ENCODE results near the gene GNMT.

GNMT gene

DNA sequence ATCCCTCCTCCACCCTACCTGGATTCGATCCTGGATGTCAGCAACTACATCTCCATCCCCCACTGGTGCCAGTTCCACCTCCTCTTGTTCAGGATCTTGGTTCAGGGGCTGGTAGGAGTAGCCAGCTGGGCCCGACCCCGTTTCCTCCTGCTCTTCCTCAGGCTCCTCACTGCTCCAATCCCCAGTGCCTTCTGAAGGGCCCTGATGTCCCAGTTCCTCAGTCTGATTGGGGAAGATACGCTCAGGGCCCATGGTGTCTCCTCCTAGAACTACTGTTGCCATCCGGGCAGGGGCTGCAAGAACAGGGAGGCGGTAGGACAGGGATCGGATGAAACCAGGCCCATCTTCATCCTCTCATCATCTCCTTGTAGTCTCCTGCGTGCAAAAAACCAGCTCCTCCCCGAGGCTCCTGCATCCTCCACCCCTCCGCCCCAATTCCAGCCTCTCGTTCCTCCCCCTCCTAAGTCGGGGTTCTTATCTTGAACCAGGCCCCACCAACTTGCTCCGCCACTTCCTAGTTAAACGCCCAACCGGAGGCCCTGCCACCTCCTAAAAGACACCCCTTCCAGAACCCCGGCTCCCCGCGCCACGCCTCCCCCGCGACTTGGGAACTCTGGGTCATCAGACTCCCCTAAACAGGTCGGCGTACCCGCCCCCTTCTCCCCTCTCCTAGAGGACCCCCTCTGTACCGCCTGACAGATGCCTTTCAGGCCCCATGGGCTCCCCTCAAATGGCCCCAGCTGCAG, 52.7 kb downstream of the GNMT start:
- DNase-seq (ENCODE audit: low read depth in 3 of 3), result no peak
